GM18511 (cell line): Measurements from ENCODE around the gene PRPF19.

Source experiments
- ATAC-seq: cut with Tn5 transposase; IDR thresholded peaks from one replicate; pipeline ENCODE4 v1.9.1; 2021; ENCODE audit warnings: mild to moderate bottlenecking, moderate library complexity; ENCODE audit not compliant: unreplicated experiment

Gene PRPF19

GRCh38 chr11:60876168-60876485 lies 30.3 kb downstream of the PRPF19 start:
- no peak for ATAC-seq

DNA sequence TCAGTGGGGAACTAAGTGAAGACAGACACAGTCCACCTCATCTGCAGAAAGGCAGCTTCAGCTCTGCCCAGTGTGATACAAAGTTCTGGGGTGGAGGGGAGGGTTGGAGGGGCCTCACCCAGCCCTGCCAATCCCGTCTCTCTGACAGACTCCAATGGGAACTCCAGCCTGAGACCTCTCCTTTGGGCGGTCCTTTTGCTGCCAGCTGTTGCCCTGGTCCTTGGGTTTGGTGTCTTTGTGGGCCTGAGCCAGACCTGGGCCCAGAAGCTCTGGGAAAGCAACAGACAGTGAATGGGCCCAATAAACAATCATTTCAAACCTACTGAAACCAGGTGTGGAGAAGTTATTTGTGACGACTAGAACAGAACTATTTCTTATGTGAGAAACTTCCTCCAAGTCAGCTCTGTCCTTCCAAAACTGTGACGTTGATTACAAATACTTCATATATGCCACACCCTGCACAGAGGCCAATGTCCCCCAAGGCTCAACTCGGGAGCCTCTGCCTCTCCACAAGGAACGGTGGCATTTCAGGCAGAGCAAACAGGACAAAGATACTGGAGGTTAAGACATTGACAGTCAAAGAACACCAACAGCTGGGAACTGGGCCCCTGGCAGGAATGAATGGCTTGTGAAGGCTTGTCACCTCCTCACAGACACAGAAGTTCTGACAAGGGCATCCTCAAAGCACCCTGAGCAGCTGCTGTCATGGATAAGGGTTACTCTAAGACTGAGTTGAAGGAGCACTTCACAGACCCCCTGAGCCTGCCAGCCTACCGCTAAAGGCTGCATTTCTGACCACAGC lies 30.8 kb downstream of the PRPF19 start:
- ATAC-seq, result no peak

- no peak for ATAC-seq
Observed at GRCh38 chr11:60874421-60875365, 31.7 kb downstream of the PRPF19 start.

- ATAC-seq, result no peak
Observed at GRCh38 chr11:60873533-60873932, 32.9 kb downstream of the PRPF19 start.

DNA sequence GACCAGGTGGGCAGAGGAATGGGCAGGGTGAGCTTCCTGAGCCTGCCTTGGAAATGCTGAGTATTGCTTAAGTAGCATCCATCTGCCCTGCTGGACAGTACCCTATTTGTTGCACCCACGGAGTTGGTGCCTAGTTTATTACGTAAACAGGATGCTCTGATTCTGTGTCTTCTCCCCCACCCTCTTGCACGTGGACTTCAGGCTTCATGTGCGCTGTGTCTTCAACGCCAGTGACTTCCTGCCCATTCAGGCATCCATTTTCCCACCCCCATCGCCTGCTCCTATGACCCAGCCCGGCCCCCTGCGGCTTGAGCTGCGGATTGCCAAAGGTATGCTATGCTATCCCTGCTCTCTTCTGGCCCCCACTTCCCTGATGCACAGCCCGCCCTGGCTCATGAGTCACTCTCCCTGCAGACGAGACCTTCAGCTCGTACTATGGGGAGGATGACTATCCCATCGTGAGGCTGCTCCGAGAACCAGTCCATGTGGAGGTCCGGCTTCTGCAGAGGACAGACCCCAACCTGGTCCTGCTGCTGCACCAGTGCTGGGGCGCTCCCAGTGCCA lies 33.3 kb downstream of the PRPF19 start:
- ATAC-seq, result no peak

- no peak for ATAC-seq
Observed at GRCh38 chr11:60872124-60872960, 34.0 kb downstream of the PRPF19 start.

- ATAC-seq, result no peak
Observed at GRCh38 chr11:60871378-60872061, 34.9 kb downstream of the PRPF19 start.

DNA sequence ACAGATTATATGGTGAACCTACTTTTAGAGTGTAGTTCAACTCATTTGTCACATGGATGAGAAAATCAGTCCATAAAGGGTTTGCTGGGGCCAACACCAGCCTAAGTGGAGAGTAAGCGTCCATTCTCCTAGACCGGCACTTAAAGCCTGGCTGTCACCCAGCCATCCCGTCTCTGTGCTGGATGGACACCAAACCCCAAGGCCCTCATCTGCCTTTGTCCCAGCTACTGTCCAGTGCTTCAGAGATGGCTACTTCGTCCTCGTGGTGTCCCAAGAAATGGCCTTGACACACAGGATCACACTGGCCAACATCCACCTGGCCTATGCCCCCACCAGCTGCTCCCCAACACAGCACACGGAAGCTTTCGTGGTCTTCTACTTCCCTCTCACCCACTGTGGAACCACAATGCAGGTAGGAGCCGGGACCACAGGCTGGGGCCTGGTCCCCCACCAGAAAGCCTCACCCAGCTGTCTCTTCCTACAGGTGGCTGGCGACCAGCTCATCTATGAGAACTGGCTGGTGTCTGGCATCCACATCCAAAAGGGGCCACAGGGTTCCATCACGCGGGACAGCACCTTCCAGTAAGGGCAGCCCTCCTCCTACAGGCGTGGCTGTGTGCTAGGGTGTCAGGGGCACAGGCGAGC lies 35.5 kb downstream of the PRPF19 start:
- ATAC-seq, result no peak

- no peak for ATAC-seq
Observed at GRCh38 chr11:60870276-60870675, 36.1 kb downstream of the PRPF19 start.

- ATAC-seq, result no peak
Observed at GRCh38 chr11:60869451-60869825, 36.9 kb downstream of the PRPF19 start.

GRCh38 chr11:60868682-60869450 lies 37.5 kb downstream of the PRPF19 start:
- no peak for ATAC-seq

DNA sequence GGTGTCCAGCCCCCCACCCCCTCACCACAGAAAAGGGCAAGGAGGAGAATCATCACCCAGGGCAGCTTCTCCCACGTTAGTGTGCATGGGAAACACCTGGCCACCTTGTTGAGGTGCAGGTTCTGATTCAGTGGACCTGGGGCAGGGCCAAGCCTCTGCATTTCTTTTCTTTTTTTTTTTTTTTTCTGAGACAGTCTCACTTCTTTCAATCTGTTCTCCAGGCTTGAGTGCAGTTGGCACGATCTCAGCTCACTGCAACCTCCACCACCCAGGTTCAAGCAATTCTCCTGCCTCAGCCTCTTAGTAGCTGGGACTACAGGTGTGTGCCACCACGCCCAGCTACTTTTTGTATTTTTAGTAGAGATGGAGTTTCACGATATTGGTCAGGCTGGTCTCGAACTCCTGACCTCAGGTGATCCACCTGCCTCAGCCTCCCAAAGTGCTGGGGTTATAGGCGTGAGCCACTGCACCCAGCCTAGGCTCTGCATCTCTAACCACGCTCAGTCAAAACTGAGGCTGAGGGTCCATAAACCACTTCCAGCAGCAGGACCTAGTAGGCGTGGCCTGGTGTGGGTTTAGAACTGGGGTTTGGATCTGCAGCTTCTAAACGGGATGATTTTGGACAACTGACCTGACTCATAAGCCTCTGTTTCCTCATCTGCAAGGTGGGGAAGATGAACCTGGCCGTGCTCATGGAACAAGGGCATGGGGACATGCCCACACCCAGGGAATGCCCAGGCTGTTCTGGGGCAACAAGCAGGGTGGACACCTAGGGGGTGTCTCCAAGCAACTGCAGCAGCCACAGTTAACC lies 38.3 kb downstream of the PRPF19 start:
- no peak for ATAC-seq

GRCh38 chr11:60866911-60867870 lies 39.2 kb downstream of the PRPF19 start, which contains the start of gene ZP1:
TSS of gene ZP1 (plus strand) at chr11:60867542. CDS start at chr11:60867562, 20 bp downstream.
- no peak for ATAC-seq

DNA sequence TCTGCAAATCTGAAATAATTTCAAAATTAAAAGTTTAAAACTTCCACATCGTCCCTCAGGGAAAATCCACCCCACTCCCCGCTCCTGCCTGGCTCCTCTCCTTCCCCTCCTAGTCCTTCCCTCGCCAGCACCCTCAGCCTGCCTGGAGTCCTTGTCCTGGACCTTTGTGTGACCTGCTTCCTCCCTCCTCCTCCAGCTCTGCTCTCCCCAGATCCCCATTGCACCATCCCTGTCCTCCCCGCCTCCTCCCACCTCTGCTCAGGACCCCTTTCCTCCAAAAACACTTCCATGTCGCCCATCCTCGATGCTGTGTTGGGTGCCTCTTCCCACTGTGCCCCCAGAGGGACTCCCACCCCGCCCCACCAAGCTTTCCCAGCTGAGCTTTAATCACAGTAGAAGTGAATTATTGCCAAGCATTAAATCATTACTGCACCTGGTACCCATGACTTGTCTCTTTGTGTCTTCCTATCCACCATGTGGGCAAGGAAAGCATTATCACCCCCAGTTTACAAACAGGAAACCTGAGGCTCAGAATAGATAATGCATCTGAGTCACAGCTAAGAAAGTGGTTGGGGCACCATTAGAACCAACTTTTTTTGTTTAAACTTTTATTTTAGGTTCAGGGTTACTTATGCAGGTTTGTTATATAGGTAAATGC lies 41.4 kb downstream of the PRPF19 start:
- ATAC-seq, result no peak

GRCh38 chr11:60863550-60864521 lies 42.5 kb downstream of the PRPF19 start:
- ATAC-seq, result no peak
